WTC11 (cell line): Measurements from ENCODE around the gene IL21R.

Source experiments
- CBFB ChIP-seq: sonication (generic); formaldehyde crosslinking; IDR thresholded peaks from 2 replicates; pipeline ENCODE4 v1.8.1; 2022; ENCODE audit warnings: mild to moderate bottlenecking, low read depth, missing genetic modification reagents
- CTCF ChIP-seq: fragments of 200-600 bp; IDR thresholded peaks from 2 replicates; pipeline ENCODE4 v1.8.0; 2022; ENCODE audit warnings: antibody characterized with exemption
- ELF4 ChIP-seq: sonication (generic); formaldehyde crosslinking; IDR thresholded peaks from 2 replicates; pipeline ENCODE4 v1.8.1; 2022; ENCODE audit warnings: low read depth, mild to moderate bottlenecking, moderate library complexity, missing genetic modification reagents
- ESRRA ChIP-seq: sonication (generic); formaldehyde crosslinking; IDR thresholded peaks from 2 replicates; pipeline ENCODE4 v1.8.1; 2022; ENCODE audit warnings: mild to moderate bottlenecking, missing genetic modification reagents, borderline replicate concordance
- MAX ChIP-seq: sonication (generic); formaldehyde crosslinking; IDR thresholded peaks from 2 replicates; pipeline ENCODE4 v1.8.0; 2022; ENCODE audit warnings: mild to moderate bottlenecking, missing genetic modification reagents
- MXD4 ChIP-seq: fragments of 250-450 bp; sonication (Bioruptor Pico); IDR thresholded peaks from 2 replicates; pipeline ENCODE4 v1.8.0; 2021; ENCODE audit warnings: mild to moderate bottlenecking, moderate library complexity, borderline replicate concordance
- MYBL2 ChIP-seq: sonication (generic); formaldehyde crosslinking; IDR thresholded peaks from 2 replicates; pipeline ENCODE4 v1.8.1; 2023; ENCODE audit warnings: mild to moderate bottlenecking, moderate library complexity, missing genetic modification reagents
- NR3C1 ChIP-seq: sonication (generic); formaldehyde crosslinking; conservative IDR thresholded peaks from 2 replicates; pipeline ENCODE4 v1.8.1; 2023; ENCODE audit warnings: low read depth, mild to moderate bottlenecking, missing genetic modification reagents
- RELA ChIP-seq: sonication (generic); formaldehyde crosslinking; IDR thresholded peaks from 2 replicates; pipeline ENCODE4 v1.8.1; 2022; ENCODE audit warnings: missing genetic modification reagents, mild to moderate bottlenecking, borderline replicate concordance
- RORB ChIP-seq: fragments of 250-450 bp; sonication (Bioruptor Pico); IDR thresholded peaks from 2 replicates; pipeline ENCODE4 v1.9.0; 2021; ENCODE audit warnings: mild to moderate bottlenecking
- TF ChIP-seq, protein P1 (sequence below): sonication (generic); formaldehyde crosslinking; conservative IDR thresholded peaks from 2 replicates; pipeline ENCODE4 v1.8.1; 2022; ENCODE audit warnings: mild to moderate bottlenecking, missing genetic modification reagents

GRCh38 chr16:27365142-27366089 is 36.6 kb upstream of the IL21R start:
- TF ChIP-seq ESRRA (no peak), CTCF (no peak), ELF4 (no peak), NR3C1 (CRISPR knock-in tag) (no peak), MAX (CRISPR knock-in tag) (no peak), MYBL2 (CRISPR knock-in tag) (no peak), RORB (CRISPR knock-in tag) (no peak), RELA (CRISPR knock-in tag) (no peak), MXD4 (CRISPR knock-in tag) (no peak), CBFB (CRISPR knock-in tag) (no peak)
- TF ChIP-seq, protein P1, sequence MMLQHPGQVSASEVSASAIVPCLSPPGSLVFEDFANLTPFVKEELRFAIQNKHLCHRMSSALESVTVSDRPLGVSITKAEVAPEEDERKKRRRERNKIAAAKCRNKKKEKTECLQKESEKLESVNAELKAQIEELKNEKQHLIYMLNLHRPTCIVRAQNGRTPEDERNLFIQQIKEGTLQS (CRISPR knock-in tag): no peak
